H1 (cell line): ENCODE data around the gene DCAF7. TPM values are rescaled to one million over a fixed set of nuclear protein-coding genes. Genes with fewer than 3 reads are reported as not detected.

Experiments used
- CTCF ChIA-PET: fragments of 300-600 bp; sonication (Branson Sonifier 250); formaldehyde crosslinking; loops from one replicate; lab custom pipeline; 2021; ENCODE audit not compliant: partially characterized antibody; lab: Charles Lee
- POLR2A ChIA-PET: fragments of 300-600 bp; sonication (Branson Sonifier 250); formaldehyde crosslinking; loops from one replicate; lab custom pipeline; 2021; ENCODE audit warnings: inconsistent platforms; ENCODE audit not compliant: partially characterized antibody; lab: Charles Lee
- DNase-seq, 2 experiments: peaks; one replicate each; pipeline versions ENCODE4 v3.0.0 to v3.0.0-alpha.2; 2010 to 2022; ENCODE audit warnings: low spot score in 2 of 2, low read depth in 1 of 2, mixed read lengths in 1 of 2
- FAIRE-seq: peaks from 2 replicates; lab custom pipeline; 2011; peaks lifted over from hg19 to GRCh38; lab: Jason Lieb, UNC
- H2AFZ ChIP-seq: 2 replicates; pipeline ENCODE4 v1.8.1; 2012; ENCODE audit warnings: low read length, inconsistent platforms
- H2AK5ac ChIP-seq: 2 replicates; pipeline ENCODE4 v1.6.1; 2013; ENCODE audit warnings: low read depth, low read length
- H2BK120ac ChIP-seq: replicated peaks from 2 replicates; pipeline ENCODE3; 2013; ENCODE audit warnings: low read depth, low read length, inconsistent platforms
- H2BK12ac ChIP-seq: 2 replicates; pipeline ENCODE4 v1.6.1; 2013; ENCODE audit warnings: low read depth, low read length
- H2BK15ac ChIP-seq: 2 replicates; pipeline ENCODE4 v1.6.1; 2013; ENCODE audit warnings: low read length
- H2BK20ac ChIP-seq: 2 replicates; pipeline ENCODE4 v1.6.1; 2013; ENCODE audit warnings: low read length
- H2BK5ac ChIP-seq: 2 replicates; pipeline ENCODE4 v1.6.1; 2013; ENCODE audit warnings: low read depth, low read length
- H3K14ac ChIP-seq: 2 replicates; pipeline ENCODE4 v1.6.1; 2013; ENCODE audit warnings: inconsistent platforms; ENCODE audit not compliant: insufficient read length
- H3K18ac ChIP-seq: 2 replicates; pipeline ENCODE4 v1.6.1; 2013; ENCODE audit warnings: low read length; ENCODE audit errors: extremely low read depth
- H3K23ac ChIP-seq: 2 replicates; pipeline ENCODE4 v1.6.1; 2013; ENCODE audit warnings: inconsistent platforms; ENCODE audit not compliant: insufficient read length
- H3K23me2 ChIP-seq: 2 replicates; pipeline ENCODE4 v1.6.1; 2013; ENCODE audit warnings: low read depth, low read length
- H3K27ac ChIP-seq: 2 replicates; pipeline ENCODE4 v1.6.1; 2011; ENCODE audit warnings: low read depth, low read length, inconsistent platforms
- H3K27me3 ChIP-seq, 4 experiments: replicated peaks in 1 of 4; 1 replicate in 1 of 4; 2 replicates in 3 of 4; pipeline versions ENCODE4 v1.6.1 to v1.8.1; 2011 to 2013; ENCODE audit warnings: low read length in 3 of 4, mild to moderate bottlenecking in 3 of 4, inconsistent platforms in 2 of 4, mixed read lengths in 2 of 4, moderate library complexity in 1 of 4; ENCODE audit not compliant: control insufficient read depth in 3 of 4, insufficient read depth in 3 of 4; ENCODE audit errors: extremely low read depth in 1 of 4
- H3K36me3 ChIP-seq, 4 experiments: 2 replicates each; pipeline versions ENCODE4 v1.6.1 to v1.8.1; 2011 to 2013; ENCODE audit warnings: mild to moderate bottlenecking in 4 of 4, low read length in 3 of 4, moderate library complexity in 2 of 4, control low read depth in 1 of 4, inconsistent platforms in 1 of 4; ENCODE audit not compliant: insufficient read depth in 4 of 4, control insufficient read depth in 2 of 4
- H3K4ac ChIP-seq: replicated peaks from 2 replicates; pipeline ENCODE3; 2013; ENCODE audit warnings: low read length, low read depth, mixed read lengths, inconsistent platforms; ENCODE audit not compliant: insufficient read length
- H3K4me1 ChIP-seq, 4 experiments: replicated peaks in 1 of 4; 1 replicate in 1 of 4; 2 replicates in 3 of 4; pipeline versions ENCODE4 v1.6.1 to v1.8.1; 2011 to 2013; ENCODE audit warnings: low read length in 3 of 4, inconsistent platforms in 2 of 4, mixed read lengths in 1 of 4; ENCODE audit not compliant: insufficient read depth in 4 of 4, control insufficient read depth in 3 of 4
- H3K4me2 ChIP-seq, 2 experiments: 2 replicates each; pipeline versions ENCODE4 v1.6.1 to v1.8.1; 2011 to 2013; ENCODE audit warnings: low read depth in 2 of 2, low read length in 2 of 2, control low read depth in 1 of 2, inconsistent platforms in 1 of 2, mild to moderate bottlenecking in 1 of 2; ENCODE audit not compliant: insufficient read depth in 1 of 2
- H3K4me3 ChIP-seq, 4 experiments: fragments of 200-600, 300-600 bp in 1 of 4; sonication (generic), shearing (Covaris generic), sonication (Bioruptor Twin) in 1 of 4; 2 replicates each; pipeline versions ENCODE4 v1.5.1 to v1.8.1; 2011 to 2016; ENCODE audit warnings: low read length in 4 of 4, low read depth in 3 of 4, control low read depth in 2 of 4, inconsistent platforms in 2 of 4, mild to moderate bottlenecking in 2 of 4, mixed read lengths in 1 of 4, moderate library complexity in 1 of 4; ENCODE audit not compliant: insufficient read depth in 2 of 4; ENCODE audit errors: extremely low read depth in 1 of 4
- H3K56ac ChIP-seq: replicated peaks from 2 replicates; pipeline ENCODE3; 2013; ENCODE audit warnings: low read depth, mild to moderate bottlenecking, mixed read lengths, low read length, inconsistent platforms; ENCODE audit not compliant: insufficient read length
- H3K79me1 ChIP-seq: 2 replicates; pipeline ENCODE4 v1.6.1; 2013; ENCODE audit warnings: low read depth, low read length, control low read depth
- H3K79me2 ChIP-seq, 2 experiments: 2 replicates each; pipeline versions ENCODE4 v1.6.1 to v1.8.1; 2012 to 2013; ENCODE audit warnings: low read length in 2 of 2, mild to moderate bottlenecking in 2 of 2, inconsistent platforms in 1 of 2; ENCODE audit not compliant: insufficient read depth in 2 of 2, control insufficient read depth in 1 of 2
- H3K9ac ChIP-seq, 4 experiments: replicated peaks in 1 of 4; 1 replicate in 1 of 4; 2 replicates in 3 of 4; pipeline versions ENCODE4 v1.6.1 to v1.8.1; 2011 to 2013; ENCODE audit warnings: low read depth in 3 of 4, low read length in 3 of 4, control low read depth in 2 of 4, mild to moderate bottlenecking in 2 of 4, moderate library complexity in 2 of 4, inconsistent platforms in 1 of 4; ENCODE audit errors: extremely low read depth in 1 of 4
- H3K9me3 ChIP-seq, 2 experiments: 2 replicates each; pipeline versions ENCODE4 v1.6.1 to v1.8.1; 2012 to 2013; ENCODE audit warnings: mild to moderate bottlenecking in 2 of 2, moderate library complexity in 2 of 2, control low read depth in 1 of 2, inconsistent platforms in 1 of 2, low read depth in 1 of 2, low read length in 1 of 2, mixed read lengths in 1 of 2; ENCODE audit not compliant: insufficient read depth in 2 of 2
- H4K20me1 ChIP-seq, 2 experiments: replicated peaks in 1 of 2; 2 replicates each; pipeline versions ENCODE3 to v1.8.1; 2011 to 2013; ENCODE audit warnings: inconsistent platforms in 2 of 2, low read length in 2 of 2, mild to moderate bottlenecking in 1 of 2; ENCODE audit not compliant: insufficient read depth in 2 of 2, control insufficient read depth in 1 of 2
- H4K5ac ChIP-seq: 2 replicates; pipeline ENCODE4 v1.6.1; 2013; ENCODE audit warnings: low read length, low read depth, mixed read lengths, inconsistent platforms; ENCODE audit not compliant: insufficient read length
- H4K8ac ChIP-seq: 2 replicates; pipeline ENCODE4 v1.8.0; 2013; ENCODE audit warnings: mild to moderate bottlenecking, moderate library complexity, low read length, inconsistent platforms; ENCODE audit not compliant: insufficient read depth; ENCODE audit errors: extremely low read depth
- H4K91ac ChIP-seq: replicated peaks from 2 replicates; pipeline ENCODE3; 2013; ENCODE audit warnings: low read length, mixed read lengths, inconsistent platforms; ENCODE audit not compliant: insufficient read length
- BCL11A ChIP-seq, 2 experiments: IDR thresholded peaks; one replicate each; pipeline ENCODE4 v1.6.1; 2011; ENCODE audit warnings: low read depth in 2 of 2, low read length in 2 of 2, mild to moderate bottlenecking in 2 of 2
- CEBPB ChIP-seq: IDR thresholded peaks from 2 replicates; pipeline ENCODE4 v1.6.1; 2012; ENCODE audit warnings: low read depth, low read length
- EGR1 ChIP-seq: IDR thresholded peaks from 2 replicates; pipeline ENCODE4 v1.6.1; 2011; ENCODE audit warnings: low read depth, low read length, borderline replicate concordance
- EP300 ChIP-seq, 2 experiments: IDR thresholded peaks; 1 replicate in 1 of 2; 2 replicates in 1 of 2; pipeline ENCODE4 v1.6.1; 2011 to 2012; ENCODE audit warnings: low read depth in 2 of 2, low read length in 2 of 2, mild to moderate bottlenecking in 2 of 2, borderline replicate concordance in 1 of 2, inconsistent platforms in 1 of 2, moderate library complexity in 1 of 2
- GABPA ChIP-seq: IDR thresholded peaks from 2 replicates; pipeline ENCODE4 v1.6.1; 2011; ENCODE audit warnings: mild to moderate bottlenecking, low read length, moderate library complexity, borderline replicate concordance; ENCODE audit not compliant: insufficient read depth
- HDAC6 ChIP-seq: IDR thresholded peaks from one replicate; pipeline ENCODE4 v1.7.1; 2012; ENCODE audit warnings: low read depth, mild to moderate bottlenecking, inconsistent platforms, low read length, moderate library complexity
- KDM4A ChIP-seq: IDR thresholded peaks from one replicate; pipeline ENCODE4 v1.7.1; 2012; ENCODE audit warnings: low read depth, mild to moderate bottlenecking, moderate library complexity, low read length, inconsistent platforms; ENCODE audit not compliant: severe bottlenecking
- NANOG ChIP-seq: IDR thresholded peaks from 2 replicates; pipeline ENCODE4 v1.6.1; 2011; ENCODE audit warnings: low read length, low read depth, mild to moderate bottlenecking, inconsistent platforms; ENCODE audit not compliant: insufficient read depth, poor library complexity, severe bottlenecking
- ZNF274 ChIP-seq: IDR thresholded peaks from 2 replicates; pipeline ENCODE4 v1.7.0; 2012; ENCODE audit warnings: low read length, borderline replicate concordance; ENCODE audit errors: extremely low read depth
- WGBS, 2 experiments: shearing (Covaris generic) in 1 of 2; methylation state at CpG; one replicate each; pipeline versions ENCODE4 v1.1.6 to v1.1.7; 2013 to 2015; ENCODE audit warnings: low lambda C conversion rate in 2 of 2, mixed read lengths in 2 of 2, inconsistent platforms in 1 of 2, low coverage in 1 of 2, missing lambda C conversion rate in 1 of 2; ENCODE audit not compliant: insufficient replicate concordance in 2 of 2, insufficient coverage in 1 of 2, insufficient read length in 1 of 2; ENCODE audit errors: extremely low coverage in 1 of 2, missing lambda C conversion rate in 1 of 2; 5-methylcytosine and 5-hydroxymethylcytosine counted together
- polyA plus RNA-seq, 7 experiments: library from polyadenylated mRNA; depleted of rRNA in 3 of 7; stranded (reverse) in 5 of 7; unstranded in 2 of 7; fragments of >200 nt in 5 of 7; fragments of 200-250 nt in 2 of 7; gene quantifications; 1 replicate in 5 of 7; 2 replicates in 1 of 7; 4 replicates in 1 of 7; pipeline versions ENCODE4 v1.2.1 to v1.2.3, GENCODE V29; 2011 to 2013; ENCODE audit warnings: missing spikeins in 2 of 7, mixed read lengths in 2 of 7
- total RNA-seq: library from RNA; stranded (reverse); fragmentation: NEBNext Ultra II Directional; extraction: Animal tissue kit (Norgen Biotek cat#: 25700); gene quantifications from 2 replicates; pipeline ENCODE4 v1.2.1, GENCODE V29; 2021
- TF ChIP-seq, protein P1 (sequence below): IDR thresholded peaks from 2 replicates; pipeline ENCODE4 v1.6.1; 2012; ENCODE audit warnings: inconsistent platforms
- TF ChIP-seq, protein P2 (sequence below): IDR thresholded peaks from 2 replicates; pipeline ENCODE4 v1.6.1; 2012; ENCODE audit warnings: low read length, inconsistent platforms

The DCAF7 gene
- total and polyA plus RNA-seq, 2 of the 8 experiments (the other 6 are each of a cell fraction or from before 2014, with no cell fraction given): 74.9 to 94.1 TPM

DNA sequence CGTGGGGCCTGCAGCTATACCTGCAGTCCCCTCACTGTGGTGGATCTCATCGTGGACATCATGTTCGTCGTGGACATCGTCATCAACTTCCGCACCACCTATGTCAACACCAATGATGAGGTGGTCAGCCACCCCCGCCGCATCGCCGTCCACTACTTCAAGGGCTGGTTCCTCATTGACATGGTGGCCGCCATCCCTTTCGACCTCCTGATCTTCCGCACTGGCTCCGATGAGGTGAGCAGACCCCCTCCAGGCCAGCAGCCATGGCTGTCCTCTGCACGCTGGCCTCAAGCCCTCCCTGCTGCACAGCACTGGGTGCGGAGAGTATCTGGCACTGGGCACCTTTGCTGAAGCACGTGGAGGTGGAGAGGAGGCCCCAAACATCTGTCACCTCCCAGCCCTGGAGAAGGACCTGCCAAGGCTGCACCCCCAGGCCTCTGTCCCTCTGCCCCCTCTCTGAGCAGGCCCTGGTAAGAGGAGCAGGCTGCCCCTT lies 16.2 kb upstream of the DCAF7 start:
- Histone ChIP-seq H3K4ac (no peak overlapping the region), H3K79me1 (no peaks in the 10 kb centered on the region), H3K14ac (no peak overlapping the region), H4K5ac (no peak overlapping the region), H2BK15ac (no peak overlapping the region), H3K56ac (no peak overlapping the region), H3K79me2 (no peaks in the 10 kb centered on the region), H2BK5ac (no peak overlapping the region), H3K36me3 (no peaks in the 10 kb centered on the region), H4K8ac (no peak overlapping the region), H3K23me2 (peaks cover 7% of the 10 kb centered on the region; the same call in 1 of the 2 replicates), H4K91ac (no peak overlapping the region), H3K9me3 (no peaks in the 10 kb centered on the region), H3K27me3 (peaks cover 0 to 17% (median 11%) of the 10 kb centered on the region in 4 experiments; a peak in 5 of 7 replicates), H3K18ac (no peak overlapping the region), H2AK5ac (no peak overlapping the region), H2BK20ac (no peak overlapping the region), H2AFZ (no peak overlapping the region), H2BK12ac (no peak overlapping the region), H4K20me1 (no peaks in the 10 kb centered on the region), H3K27ac (no peak overlapping the region), H3K23ac (no peak overlapping the region), H3K4me2 (no peak overlapping the region), H3K4me3 (no peak overlapping the region), H2BK120ac (no peak overlapping the region), H3K9ac (no peak overlapping the region), H3K4me1 (peaks cover 0 to 12% (median 3%) of the 10 kb centered on the region in 4 experiments; a peak in 5 of 7 replicates)
- ChIA-PET CTCF (interaction anchor here (0.9 to 1.0 kb wide), 2 partner anchors 9 to 108 kb away, joined by 3 to 4 read pairs; no protein-coding TSS in a partner anchor), POLR2A (no interaction called here)
- FAIRE-seq (no peak), DNase-seq (no peak)
- WGBS, 2 experiments: 91% methylated on average over 13 of the region's 17 CpGs; no CpG with 5 or more reads in 1 of the 2 experiments
- no peak for TF ChIP-seq ZNF274
- no peak for TF ChIP-seq CEBPB
- TF ChIP-seq BCL11A (IDR thresholded peaks at IDR 0.05; ENCODE audit: low read depth in 2 of 2, low read length in 2 of 2): no peak
- TF ChIP-seq, protein P1, sequence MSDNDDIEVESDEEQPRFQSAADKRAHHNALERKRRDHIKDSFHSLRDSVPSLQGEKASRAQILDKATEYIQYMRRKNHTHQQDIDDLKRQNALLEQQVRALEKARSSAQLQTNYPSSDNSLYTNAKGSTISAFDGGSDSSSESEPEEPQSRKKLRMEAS: no peak
- no peak for TF ChIP-seq EP300 (IDR thresholded peaks at IDR 0.05; ENCODE audit: borderline replicate concordance in 1 of 2, low read depth in 2 of 2, low read length in 2 of 2)
- TF ChIP-seq NANOG: no peak
- no peak for TF ChIP-seq GABPA
- no peak for TF ChIP-seq HDAC6
- no peak for TF ChIP-seq EGR1
- TF ChIP-seq, protein P2, sequence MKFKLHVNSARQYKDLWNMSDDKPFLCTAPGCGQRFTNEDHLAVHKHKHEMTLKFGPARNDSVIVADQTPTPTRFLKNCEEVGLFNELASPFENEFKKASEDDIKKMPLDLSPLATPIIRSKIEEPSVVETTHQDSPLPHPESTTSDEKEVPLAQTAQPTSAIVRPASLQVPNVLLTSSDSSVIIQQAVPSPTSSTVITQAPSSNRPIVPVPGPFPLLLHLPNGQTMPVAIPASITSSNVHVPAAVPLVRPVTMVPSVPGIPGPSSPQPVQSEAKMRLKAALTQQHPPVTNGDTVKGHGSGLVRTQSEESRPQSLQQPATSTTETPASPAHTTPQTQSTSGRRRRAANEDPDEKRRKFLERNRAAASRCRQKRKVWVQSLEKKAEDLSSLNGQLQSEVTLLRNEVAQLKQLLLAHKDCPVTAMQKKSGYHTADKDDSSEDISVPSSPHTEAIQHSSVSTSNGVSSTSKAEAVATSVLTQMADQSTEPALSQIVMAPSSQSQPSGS: no peak
- TF ChIP-seq KDM4A: no peak
